Stimulated activated CD8-positive, alpha-beta memory T cell treated with anti-CD3 and anti-CD28 coated beads, Interleukin-2, amount 100 ng/mL, for 48 hours (primary cell): ENCODE measurements around the gene USP7.
"Not testable (repeated sequence)": the region's sequence is repeated elsewhere in the genome, so short reads cannot be mapped to it uniquely, and the experiment has no call there.

Experiments
- DNase-seq, 2 donors: peaks; one replicate each; pipeline ENCODE4 v3.0.0-alpha.2; 2020; ENCODE audit warnings: low read depth in 2 of 2

The USP7 gene

GRCh38 chr16:8880839-8881510 is 82.7 kb downstream of the USP7 start:
- DNase-seq, result no peak

DNA sequence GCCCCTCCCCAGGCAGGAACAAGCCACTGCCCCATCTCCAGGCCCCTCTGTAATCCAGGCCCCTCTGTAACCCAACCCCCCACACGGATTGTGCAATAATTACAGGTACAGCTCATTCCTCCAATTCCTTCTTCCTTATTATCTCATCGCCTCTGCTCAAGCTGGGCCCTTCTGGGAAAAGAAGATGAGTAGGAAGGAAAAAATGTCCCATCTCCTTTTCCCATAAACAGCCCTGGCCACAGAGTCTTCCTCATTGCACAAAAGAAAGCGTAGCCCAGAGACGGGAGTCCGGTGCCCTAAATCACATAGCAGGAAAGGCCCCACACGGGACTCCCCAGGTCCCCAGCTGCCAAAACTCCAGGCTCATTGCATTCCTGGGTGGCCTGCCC is 85.2 kb downstream of the USP7 start:
- DNase-seq, result no peak

GRCh38 chr16:8877894-8878522 is 85.7 kb downstream of the USP7 start:
- no peak for DNase-seq

- DNase-seq, result not testable (repeated sequence)
Measured at GRCh38 chr16:8875317-8875716, 88.4 kb downstream of the USP7 start.

- DNase-seq, result no peak
Measured at GRCh38 chr16:8874388-8874787, 89.3 kb downstream of the USP7 start.

DNA sequence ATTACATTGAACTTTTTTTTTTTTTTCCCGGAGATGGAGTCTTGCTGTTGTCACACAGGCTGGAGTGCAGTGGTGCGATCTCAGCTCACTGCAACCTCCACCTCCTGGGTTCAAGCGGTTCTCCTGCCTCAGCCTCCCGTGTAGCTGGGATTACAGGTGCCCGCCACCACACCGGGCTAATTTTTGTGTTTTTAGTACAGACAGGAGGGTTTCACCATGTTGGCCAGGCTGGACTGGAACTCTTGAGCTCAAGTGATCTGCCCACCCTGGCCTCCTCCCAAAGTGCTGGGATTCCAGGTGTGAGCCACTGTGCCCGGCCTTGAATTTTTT is 89.9 kb downstream of the USP7 start:
- DNase-seq, result not testable (repeated sequence)

- DNase-seq, result no peak
Measured at GRCh38 chr16:8872967-8873865, 90.5 kb downstream of the USP7 start.

DNA sequence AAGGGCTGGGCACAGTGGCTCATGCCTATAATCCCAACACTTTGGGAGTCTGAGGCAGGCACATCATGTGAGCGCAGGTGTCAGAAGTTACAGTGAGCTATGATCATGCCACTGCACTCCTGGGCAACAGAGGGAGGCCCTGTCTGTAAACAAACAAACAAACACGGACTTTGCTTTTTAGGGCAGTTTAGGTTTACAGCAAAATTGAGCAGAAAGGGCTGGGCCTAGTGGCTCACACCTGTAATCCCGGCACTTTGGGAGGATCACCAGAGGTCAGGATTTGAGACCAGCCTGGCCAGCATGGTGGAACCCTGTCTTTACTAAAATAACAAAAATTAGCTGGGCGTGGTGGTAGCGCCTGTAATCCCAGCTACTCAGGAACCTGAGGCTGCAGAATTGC is 91.6 kb downstream of the USP7 start:
- no peak for DNase-seq

DNA sequence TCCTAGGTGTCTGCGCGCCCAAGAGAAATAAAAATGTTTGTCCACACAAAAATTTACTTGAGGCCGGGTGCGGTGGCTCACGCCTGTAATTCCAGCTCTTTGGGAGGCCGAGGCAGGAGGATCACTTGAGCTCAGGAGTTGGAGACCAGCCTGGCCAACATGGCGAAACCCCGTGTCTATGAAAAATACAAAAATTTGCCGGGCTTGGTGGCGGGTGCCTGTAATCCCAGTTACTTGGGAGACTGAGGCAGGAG is 93.8 kb downstream of the USP7 start:
- not testable (repeated sequence) for DNase-seq

GRCh38 chr16:8869212-8869987 is 94.3 kb downstream of the USP7 start:
- no peak for DNase-seq

- DNase-seq, result peak; percentile 69 to 87
Measured at GRCh38 chr16:8868416-8869211, 95.1 kb downstream of the USP7 start, which contains the start of gene CARHSP1. Gene CARHSP1 (minus strand): TSS chr16:8869006. CDS start chr16:8859328, 9,678 bp downstream.

GRCh38 chr16:8867932-8868415 is 95.7 kb downstream of the USP7 start:
- DNase-seq, result peak in 1 of 2 donors; percentile 64

- DNase-seq, result no peak
Measured at GRCh38 chr16:8867216-8867931, 96.3 kb downstream of the USP7 start.

- no peak for DNase-seq
Measured at GRCh38 chr16:8866884-8867215, 96.9 kb downstream of the USP7 start.

DNA sequence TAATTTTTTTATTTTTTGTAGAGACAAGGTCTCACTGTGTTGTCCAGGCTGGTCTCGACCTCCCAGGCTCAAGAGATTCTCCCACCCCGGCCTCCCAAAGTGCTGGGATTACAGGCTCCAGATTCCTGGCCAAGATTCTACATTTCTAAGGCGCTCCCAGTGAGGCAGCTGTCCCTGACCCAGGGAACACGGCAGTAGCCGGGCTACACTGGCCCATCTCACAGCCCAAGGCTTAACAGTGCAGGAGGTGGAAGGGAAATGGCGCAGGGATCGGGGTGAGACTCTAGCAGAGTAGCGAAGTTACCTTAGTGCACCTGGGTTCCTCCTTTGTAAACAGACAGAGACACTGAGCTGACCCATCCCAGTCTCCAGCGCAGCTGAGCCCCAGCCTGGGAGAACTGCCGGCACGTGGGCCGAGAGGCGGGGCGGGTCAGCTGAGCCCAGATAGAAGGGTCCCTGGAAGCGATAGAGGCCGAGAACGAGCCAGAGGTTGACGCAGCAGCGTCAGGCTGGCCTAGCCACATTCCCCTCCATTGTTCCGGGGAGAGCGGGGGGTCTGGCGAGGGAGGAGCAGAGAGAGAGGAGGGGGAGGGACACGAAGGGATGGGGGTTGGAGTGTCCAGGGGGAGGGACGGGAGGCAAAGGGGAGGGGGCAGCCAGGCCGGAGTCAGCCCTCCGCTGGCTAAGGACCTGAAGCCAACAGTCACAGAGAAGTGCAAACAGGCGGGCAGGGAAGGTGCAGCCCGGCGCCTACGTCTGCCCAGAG is 97.4 kb downstream of the USP7 start:
- no peak for DNase-seq

DNA sequence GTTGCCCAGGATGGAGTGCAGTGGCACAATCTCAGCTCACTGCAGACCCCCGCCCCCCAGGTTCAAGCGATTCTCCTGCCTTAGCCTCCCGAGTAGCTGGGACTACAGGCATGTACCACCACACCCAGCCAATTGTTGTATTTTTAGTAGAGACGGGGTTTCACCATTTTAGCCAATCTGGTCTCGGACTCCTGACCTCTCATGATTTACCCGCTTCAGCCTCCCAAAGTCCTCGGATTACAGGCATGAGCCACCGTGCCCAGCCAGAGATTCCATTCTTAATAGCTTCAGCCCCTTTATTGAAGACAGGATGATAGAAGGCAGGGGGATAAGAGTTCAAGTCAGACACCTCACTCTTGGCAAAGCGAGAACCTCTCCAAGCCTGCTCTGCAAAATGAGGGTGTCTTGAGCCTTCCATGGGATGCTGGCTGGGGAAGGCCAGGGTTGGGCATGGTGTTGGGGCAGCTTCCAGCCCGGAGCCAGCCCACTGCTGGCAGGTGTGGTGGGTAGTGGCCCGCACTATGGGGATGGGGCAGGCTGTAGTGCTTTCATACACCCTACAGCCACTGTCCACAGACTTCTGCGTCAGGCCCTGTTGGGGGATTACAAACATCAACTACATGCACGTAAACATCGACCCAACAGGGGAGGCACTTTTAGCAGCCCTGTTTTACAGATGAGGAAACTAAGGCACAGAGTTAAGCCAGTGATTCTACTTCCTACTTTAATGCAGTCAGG is 98.4 kb downstream of the USP7 start:
- DNase-seq, result no peak

- no peak for DNase-seq
Measured at GRCh38 chr16:8864480-8865110, 99.1 kb downstream of the USP7 start.

GRCh38 chr16:8863594-8864424 is 99.9 kb downstream of the USP7 start:
- no peak for DNase-seq
